ENCODE data around the gene STK31.
"Not testable (repeated sequence)": the region's sequence is repeated elsewhere in the genome, so short reads cannot be mapped to it uniquely, and the experiment has no call there.

STK31 gene, protein sequence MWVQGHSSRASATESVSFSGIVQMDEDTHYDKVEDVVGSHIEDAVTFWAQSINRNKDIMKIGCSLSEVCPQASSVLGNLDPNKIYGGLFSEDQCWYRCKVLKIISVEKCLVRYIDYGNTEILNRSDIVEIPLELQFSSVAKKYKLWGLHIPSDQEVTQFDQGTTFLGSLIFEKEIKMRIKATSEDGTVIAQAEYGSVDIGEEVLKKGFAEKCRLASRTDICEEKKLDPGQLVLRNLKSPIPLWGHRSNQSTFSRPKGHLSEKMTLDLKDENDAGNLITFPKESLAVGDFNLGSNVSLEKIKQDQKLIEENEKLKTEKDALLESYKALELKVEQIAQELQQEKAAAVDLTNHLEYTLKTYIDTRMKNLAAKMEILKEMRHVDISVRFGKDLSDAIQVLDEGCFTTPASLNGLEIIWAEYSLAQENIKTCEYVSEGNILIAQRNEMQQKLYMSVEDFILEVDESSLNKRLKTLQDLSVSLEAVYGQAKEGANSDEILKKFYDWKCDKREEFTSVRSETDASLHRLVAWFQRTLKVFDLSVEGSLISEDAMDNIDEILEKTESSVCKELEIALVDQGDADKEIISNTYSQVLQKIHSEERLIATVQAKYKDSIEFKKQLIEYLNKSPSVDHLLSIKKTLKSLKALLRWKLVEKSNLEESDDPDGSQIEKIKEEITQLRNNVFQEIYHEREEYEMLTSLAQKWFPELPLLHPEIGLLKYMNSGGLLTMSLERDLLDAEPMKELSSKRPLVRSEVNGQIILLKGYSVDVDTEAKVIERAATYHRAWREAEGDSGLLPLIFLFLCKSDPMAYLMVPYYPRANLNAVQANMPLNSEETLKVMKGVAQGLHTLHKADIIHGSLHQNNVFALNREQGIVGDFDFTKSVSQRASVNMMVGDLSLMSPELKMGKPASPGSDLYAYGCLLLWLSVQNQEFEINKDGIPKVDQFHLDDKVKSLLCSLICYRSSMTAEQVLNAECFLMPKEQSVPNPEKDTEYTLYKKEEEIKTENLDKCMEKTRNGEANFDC

DNA sequence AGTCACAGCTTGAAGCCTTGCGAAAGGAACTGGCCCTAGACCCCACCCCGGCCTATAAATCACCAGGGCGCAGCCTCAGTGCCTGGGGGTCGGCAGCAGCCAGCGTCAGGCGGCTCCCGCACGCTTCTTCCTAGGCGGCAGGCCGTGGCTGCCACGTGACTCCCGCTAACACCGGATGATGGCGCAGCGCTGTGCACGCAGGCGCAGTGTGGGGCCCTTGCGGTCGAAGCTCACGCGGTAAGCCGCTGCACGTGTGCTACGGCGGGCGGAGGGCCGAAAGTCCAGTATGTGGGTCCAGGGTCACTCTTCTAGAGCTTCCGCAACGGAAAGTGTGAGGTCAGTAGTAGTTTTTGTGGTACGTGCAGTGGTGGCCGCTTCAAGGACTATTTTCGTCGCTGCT is at the start of gene STK31:
TSS of gene STK31 (plus strand) at position 220 of the 400 bp plus-strand sequence. CDS start at position 287, 67 bp downstream.
- no peak for DNase-seq

DNA sequence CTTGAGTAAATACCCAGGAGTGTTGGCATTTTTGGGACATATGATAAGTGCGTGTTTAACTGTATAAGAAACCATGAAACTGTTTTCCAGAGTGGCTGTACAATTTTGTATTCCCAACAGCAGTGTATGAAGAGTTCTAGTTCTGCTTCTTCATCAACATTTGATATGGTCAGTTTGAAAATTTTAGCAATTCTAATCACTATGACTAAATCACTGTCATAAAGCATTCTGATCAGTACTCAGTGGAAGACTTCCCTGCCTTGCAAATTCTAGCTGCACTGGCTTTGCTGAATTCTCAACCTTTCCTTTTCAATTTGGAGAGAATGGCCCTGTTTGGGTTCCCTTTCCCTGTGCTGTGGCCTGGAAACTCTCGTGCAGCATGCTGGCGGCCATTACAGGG is 48.6 kb upstream of the STK31 start:
- DNase-seq = no peak

DNA sequence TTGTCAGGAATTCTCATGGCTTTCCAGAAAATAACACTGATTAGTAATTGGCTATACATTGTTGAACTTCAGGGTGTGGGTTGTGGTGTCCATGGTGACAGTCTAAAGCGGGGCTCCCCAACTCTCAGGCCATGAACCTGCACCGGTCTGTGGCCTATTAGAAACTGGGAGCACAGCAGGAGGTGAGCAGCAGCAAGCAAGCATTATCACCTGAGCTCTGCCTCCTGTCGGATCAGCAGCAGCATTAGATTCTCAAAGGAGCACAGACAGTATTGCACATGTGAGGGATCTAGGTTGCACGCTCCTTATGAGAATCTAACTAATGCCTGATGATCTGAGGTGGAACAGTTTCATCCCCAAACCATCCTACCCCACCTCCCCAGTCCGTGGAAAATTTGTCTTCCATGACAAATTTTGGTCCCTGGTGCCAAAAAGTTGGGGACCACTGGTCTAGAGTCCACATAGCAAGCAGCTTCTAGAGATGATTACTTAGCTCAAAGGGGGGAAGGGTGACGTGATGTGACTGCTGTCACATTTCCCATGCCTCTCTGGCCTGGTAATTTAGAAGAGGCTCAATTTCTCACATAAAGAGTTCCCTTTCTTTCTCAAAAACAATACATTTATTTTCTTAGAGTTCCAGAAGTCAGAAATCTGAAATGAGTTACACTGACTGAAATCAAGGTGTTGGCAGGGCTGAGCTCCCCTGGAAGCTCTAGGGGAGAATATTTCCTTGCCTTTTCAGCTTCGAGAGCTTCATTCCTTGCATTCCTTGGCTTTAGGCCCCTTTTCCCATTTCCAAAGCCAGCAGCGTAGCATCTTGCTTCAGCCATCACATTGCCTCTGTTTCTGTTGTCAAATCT is 47.7 kb upstream of the STK31 start:
- DNase-seq = no peak

DNA sequence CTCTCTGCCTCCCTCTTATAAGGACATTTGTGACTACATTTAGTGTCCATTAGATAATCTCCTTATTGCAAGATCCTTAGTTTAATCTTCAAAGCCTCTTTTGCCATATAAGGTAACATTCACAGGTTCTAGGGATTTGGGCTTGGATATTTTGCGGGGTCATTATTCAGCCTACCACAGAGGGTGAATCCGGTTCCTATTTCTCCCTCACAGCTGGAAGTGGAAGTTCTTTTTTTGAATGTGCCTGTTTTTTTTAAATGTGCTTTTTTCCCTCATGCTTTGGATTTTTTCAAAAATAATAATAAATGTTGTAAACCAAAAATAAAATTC is 47.1 kb upstream of the STK31 start:
- DNase-seq = no peak

DNA sequence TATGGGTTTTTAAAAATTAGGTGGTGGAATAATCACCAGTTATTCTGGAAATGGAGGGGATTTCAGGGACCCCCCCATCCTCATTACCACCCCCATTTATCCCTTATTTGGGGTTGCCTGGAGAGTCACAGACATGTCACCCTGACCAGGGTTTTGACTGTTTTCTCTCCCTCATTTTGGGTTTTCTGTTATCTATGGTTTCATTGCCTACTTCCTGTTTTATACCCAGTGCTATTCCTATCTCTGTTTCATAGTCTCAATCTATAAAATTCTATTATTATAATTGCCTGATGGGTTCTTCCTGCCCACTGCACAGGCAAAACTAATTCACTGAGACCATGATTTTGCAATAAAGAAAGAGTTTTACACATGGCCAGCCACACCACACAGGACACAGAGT is 45.9 kb upstream of the STK31 start:
- no peak for DNase-seq

DNA sequence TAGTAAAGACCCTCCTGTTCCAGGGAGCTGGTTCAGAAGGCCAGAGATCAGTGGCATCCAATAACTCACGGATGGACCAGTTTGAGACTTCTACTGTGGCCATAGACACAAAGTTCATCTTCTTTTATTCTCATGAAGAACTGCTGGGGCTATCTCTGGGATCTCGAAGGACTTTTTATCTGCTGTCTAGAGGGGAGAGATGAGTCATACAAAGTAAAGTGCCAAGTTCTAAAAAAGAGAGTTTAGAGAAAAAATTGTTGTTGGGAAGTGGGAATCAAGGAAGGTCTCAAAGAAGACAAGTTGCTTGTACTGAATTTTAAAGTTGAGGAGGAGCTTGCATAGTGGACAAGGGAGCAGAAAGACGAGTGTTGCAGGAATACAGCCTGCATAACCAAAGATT is 38.0 kb upstream of the STK31 start:
- no peak for DNase-seq

DNA sequence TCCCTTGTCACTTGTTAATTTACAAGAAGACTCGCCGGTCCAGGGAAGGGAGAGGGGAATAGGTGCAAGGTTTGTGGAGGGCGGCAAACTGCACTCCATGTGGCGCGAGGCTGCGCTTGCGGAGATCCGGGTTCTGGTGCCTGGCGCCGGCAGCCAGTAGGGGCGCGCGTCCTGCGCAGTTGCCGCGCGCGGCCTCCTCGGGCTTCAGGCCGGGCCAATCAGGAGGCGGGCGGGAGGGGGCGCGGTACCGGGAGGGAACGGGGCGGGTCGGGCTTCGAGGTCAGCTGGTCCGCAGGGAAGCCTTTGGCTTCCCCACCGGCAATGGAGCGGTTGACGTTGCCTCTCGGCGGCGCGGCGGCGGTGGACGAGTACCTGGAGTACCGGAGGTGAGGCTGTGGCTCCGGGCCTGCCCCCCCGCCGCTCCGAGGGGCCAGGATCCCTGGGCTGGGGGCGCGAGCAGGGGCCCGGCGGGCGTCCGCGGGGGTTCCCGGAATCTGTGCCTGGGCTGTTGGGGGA is 30.1 kb upstream of the STK31 start, which contains the start of gene FAM221A:
TSS of gene FAM221A (plus strand) at position 302 of the 516 bp plus-strand sequence. CDS start at position 322, 20 bp downstream.
- peak; percentile 73 for DNase-seq

DNA sequence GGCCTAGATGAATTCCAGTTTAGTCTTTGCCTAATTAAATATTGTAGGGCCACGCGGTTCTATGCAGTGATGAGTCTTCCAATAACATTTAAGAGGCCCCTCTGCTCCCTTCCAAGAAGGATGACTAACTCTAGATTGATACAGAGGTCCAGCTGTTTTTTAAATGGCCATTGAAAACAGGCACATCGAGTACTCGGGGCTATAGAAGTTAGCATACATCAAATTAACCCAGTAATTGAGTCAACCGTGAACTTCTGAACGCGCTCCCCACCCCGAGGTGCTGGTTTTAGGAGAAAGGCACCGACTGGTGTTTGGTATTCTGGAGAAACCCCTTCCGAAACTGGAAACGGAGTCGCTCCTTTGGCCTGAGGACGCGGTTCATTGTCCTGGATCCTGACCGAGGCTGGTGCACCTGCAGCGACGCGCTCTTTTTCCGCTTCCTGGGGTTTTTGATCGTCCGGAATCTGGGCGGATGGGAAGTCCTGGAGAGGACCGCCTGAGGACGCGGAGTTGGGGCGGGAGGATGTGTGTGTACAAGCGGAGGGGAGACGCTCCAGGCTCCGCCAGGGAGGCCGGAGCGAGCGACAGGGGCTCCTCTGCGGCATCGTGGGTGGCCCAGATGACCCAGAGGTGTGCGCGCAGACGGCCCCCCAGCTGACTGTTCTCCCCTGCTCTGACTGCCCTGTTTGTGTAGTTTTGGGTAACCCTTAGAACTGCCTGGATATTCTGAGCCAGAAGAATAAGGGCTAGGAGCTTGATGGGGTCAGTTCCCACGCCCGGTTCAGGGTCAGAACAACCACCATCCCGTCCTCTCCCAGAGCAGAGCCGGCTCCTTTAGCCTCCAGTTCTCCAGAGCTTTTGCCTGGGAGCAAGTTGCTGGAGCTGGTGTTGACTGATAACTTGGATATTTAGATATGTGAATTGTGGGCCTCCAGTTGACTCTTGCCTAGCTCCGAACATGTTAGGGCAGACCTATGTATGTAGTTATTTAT is 29.3 kb upstream of the STK31 start:
- DNase-seq = peak; percentile 21

DNA sequence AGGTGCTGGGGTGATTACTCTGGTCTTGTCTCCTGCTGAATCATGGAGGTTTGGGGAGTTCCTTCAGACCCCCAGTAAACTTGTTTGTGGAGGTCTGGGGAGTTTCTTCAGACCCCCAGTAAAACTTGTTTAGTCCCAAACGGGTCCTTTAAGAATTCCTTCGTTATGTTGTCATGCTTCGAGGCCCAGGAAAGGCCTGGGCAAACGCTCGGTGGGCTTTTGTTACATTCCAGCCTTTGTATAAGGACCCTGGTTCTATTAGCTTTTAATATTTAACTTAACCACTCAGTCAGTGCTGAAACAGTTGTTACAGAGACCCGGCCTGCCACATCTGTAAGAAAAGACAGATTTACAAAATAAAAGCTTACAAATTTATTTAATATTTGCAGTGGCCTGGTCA is 26.0 kb upstream of the STK31 start:
- not testable (repeated sequence) for DNase-seq

DNA sequence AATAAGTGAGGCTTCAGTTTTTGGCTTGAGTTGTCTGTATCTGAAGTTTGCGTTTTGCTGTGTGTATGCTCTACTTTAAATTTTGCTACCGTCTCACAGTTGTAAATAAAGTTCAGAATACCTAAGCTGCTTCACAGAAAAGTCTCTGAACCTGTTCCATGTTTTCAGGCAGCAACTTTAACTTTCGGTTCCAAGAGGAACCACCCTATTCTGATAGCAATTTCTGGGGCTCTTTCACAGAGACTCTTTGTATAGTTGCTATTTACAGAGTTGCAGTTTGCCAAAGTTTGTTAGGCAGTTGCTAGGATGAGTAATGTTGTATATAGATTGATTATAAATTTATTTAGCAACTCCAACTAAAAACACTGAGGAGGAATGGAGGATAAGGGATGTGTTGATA is 24.3 kb upstream of the STK31 start:
- DNase-seq = no peak

DNA sequence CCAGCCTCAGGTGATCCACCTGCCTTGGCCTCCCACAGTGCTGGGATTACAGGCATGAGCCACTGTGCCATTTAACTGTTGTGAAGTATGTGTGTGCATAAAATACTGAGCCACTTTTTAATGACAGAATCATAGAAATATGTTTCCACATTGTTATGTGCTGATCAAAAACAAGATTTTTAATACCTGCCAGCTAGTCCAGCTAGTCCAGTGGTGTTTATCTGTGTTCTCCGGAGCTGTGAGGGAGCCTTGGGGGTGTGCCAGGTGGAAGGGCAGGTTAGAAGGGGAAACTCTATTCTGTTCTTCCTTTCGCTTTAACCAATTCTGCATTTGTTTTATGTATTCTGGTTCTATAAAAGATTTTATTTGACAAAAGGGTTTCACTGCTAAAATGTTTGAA is 23.0 kb upstream of the STK31 start:
- no peak for DNase-seq

DNA sequence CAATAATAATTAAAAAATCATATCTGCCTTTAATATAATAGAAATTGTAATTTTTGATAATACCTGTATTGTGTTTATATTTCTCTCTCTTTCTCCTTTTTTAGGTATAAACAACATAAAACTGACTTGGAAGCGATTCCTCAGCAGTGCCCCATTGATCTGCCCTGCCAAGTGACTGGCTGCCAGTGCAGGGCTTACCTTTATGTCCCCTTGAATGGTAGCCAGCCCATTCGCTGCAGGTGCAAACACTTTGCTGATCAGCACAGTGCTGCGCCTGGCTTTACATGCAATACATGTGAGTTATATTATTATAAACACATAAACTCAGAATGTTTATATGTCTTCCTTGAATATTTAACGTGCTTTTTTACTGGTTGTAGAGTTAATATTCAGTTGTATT is 20.9 kb upstream of the STK31 start:
- no peak for DNase-seq

DNA sequence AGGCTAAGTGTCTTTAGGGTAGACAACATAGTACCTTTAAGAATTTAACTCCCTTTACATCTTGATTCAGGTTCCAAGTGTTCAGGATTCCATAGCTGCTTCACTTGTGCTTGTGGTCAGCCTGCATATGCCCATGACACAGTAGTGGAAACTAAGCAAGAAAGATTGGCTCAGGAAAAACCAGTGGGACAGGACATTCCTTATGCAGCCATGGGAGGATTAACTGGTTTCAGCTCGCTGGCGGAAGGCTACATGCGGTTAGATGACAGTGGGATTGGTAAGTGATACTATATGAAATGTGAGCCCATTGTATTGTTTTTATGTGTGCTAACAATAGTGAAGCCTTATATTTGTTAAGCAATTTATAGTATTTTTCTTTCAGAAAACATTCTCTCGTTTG is 18.7 kb upstream of the STK31 start:
- no peak for DNase-seq

DNA sequence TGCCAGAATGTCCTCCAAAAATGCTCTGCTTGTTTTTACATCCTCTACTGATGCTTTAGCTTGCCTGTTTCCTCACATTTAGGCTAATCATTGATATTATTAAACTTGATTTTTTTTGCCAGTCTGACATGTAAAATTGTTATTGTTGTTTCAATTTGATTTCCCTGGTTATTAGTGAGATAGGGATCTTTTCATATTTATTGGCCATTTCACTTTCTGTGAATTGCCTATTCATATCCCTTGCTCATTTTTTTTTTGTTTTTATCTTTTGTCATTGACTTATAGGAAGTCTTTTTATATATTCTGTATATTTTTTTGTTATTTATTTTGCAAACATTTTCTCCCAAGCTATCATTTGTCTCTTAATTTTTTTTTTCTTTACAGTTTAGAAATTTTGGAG is 16.8 kb upstream of the STK31 start:
- no peak for DNase-seq

DNA sequence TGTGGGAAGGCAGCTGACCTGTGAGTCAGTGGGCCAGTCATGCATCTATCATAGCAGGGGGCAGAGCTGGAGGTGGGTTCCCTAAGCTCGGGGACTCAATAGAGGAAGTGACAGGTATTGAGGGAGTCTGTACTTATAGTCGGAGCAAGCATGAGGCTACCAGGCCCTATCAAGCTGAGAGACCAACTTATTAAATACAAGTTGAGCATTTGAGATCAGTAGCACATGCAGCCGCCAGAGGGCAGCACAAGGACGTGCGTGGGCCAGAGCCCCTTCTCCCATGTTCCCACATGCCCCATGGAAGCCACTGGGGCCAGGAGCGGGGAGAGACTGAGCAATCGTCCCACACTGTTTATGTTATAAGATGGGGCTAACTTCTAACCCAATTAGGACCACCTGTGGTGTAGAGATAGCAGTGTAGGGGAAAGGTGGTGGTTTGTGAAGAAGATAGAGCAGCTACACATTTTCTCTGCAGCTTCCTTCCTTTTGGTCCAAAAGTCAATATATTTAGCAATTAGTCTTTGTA is 13.0 kb upstream of the STK31 start:
- DNase-seq = peak; percentile 47

DNA sequence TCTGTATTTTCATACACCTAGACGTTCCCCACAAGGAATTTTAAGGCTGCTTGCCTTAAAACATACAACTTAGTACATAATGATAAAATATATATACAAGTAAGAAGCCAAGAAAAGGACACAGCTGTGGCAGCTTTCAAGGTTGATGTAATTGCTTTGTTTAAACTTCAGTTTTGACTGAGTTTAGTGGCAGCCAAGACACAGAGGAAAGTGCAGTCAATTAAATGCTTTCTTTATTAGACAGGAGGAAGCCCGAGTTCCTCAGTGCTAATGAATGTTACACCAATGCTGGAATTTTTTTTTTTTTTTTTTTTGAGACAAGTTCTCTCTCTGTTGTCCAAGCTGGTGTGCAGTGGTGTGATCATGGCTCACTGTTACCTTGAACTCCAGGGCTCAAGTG is 11.2 kb upstream of the STK31 start:
- DNase-seq = no peak

DNA sequence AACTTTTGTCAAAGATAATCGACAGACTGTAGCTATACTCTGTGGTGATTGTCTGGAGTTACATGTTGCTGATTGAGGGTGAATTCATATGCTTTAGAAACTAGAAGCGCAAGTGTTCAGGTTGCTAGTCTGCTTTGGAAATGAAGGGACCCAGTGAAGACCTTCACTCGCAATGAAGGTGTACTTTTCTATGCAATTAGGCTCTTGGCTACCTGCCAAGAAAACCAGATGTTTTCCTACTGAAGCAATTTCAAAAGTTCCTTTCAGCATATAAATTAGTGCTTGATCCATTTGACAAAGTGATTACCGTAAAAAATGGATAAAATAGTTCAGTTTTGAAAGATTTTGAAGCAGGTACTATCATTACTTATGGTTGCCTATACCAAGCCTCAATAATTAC is 10.0 kb upstream of the STK31 start:
- DNase-seq = no peak

DNA sequence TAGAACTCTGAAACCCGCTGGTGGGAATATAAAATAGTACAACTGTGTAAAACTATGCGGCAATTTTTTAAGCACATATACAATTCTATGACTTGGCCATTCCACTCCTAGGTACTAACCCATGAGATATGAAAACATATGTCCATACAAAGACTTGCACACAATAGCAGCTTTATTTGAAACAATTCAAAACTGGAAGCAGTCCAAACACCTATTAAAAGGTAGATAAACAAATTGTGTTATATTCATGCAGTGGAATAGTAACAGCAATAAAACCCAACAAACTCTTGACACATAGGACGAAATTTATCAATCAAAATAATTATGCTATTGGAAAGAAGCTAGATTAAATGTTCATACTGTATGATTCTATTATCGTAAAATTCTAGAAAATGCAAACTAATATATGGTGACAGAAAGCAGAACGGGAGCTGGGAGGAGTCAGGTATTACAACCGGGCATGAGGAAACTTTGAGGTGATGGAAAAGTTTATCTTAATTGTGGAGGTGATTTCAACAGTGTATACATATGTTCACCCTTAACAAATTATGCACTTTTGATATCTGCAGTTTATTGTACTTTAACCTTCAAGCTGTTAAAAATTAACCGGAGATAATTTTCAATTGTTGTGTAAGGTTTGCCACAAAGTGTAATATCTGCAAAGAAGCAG is 803 bp upstream of the STK31 start:
- DNase-seq = no peak

DNA sequence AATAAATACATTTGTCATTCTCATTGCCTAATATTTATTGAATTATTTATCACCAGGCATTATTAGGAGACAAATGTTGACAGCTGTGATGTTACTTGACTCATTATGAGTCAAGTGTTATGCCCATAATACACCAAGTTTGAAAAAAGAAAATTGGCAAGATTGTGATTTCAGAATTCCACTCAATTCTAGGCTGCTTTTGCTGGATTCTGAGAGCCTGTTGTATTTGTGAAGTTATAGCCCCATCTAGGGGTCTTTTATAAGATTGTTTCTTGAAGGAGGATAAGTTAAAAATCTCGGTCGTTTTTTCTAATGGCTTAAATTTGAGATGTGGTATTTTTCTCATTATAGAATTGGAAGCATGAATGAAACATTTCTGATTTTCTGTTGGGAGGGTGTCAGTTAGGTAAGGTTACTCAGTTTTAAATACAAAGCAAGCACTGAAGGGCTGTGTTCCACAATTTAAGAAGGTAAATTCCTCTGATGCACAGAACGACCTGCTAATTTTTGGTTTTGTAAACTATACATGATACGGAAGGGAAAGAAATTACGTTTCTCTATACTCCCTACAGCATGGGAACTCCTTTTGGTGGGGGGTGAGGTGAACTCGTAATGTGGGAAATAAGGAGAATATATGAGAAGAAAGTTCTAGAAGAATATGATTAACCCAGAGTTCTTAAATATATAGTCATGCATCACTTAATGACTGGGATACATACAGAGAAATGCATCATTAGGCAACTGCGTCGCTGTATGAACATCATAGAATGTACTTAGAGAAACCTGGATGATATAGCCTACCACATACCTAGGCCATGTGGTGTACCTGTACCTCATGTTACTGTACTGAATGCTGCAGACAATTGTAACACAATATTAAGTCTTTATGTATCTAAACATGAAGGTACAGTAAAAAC is 2.6 kb downstream of the STK31 start:
- no peak for DNase-seq
